ENCODE measurements around the gene ENOSF1.

Gene ENOSF1

GRCh38 chr18:713135-713490 is 683 bp upstream of the ENOSF1 start:
- peak overlapping the region; percentile 95 for H3K27ac ChIP-seq
- TF ChIP-seq CTCF (conservative IDR thresholded peaks at IDR 0.05) = no peak

- TF ChIP-seq CTCF (conservative IDR thresholded peaks at IDR 0.05) = no peak
- peak overlapping the region; percentile 95 for H3K27ac ChIP-seq
Observed at GRCh38 chr18:711657-712400, 601 bp downstream of the ENOSF1 start.

GRCh38 chr18:711310-711656 is 1.1 kb downstream of the ENOSF1 start:
- H3K27ac ChIP-seq = peak overlapping the region; percentile 95
- no peak for TF ChIP-seq CTCF (conservative IDR thresholded peaks at IDR 0.05)

GRCh38 chr18:710418-711300 is 1.8 kb downstream of the ENOSF1 start:
- no peak for TF ChIP-seq CTCF (conservative IDR thresholded peaks at IDR 0.05)
- H3K27ac ChIP-seq = peak overlapping the region; percentile 95

- TF ChIP-seq CTCF (conservative IDR thresholded peaks at IDR 0.05) = no peak
- H3K27ac ChIP-seq = no peak overlapping the region
Observed at GRCh38 chr18:709771-710170, 2.7 kb downstream of the ENOSF1 start.

- TF ChIP-seq CTCF (conservative IDR thresholded peaks at IDR 0.05) = no peak
- H3K27ac ChIP-seq = no peak overlapping the region
Observed at GRCh38 chr18:708096-708495, 4.3 kb downstream of the ENOSF1 start.

- H3K27ac ChIP-seq = no peak overlapping the region
- no peak for TF ChIP-seq CTCF (conservative IDR thresholded peaks at IDR 0.05)
Observed at GRCh38 chr18:706405-706804, 6.0 kb downstream of the ENOSF1 start.
